Sigmoid colon (tissue), 4 donors: ENCODE measurements around the gene ZFAND4.

Experiments used
- CTCF ChIP-seq, 4 experiments: fragments of 450-650 bp in 3 of 4; fragments of 200-600 bp in 1 of 4; IDR thresholded peaks; one replicate each; pipeline ENCODE4 v1.5.1; 2016 to 2019; ENCODE audit warnings: antibody characterized with exemption in 4 of 4, mild to moderate bottlenecking in 3 of 4, moderate library complexity in 2 of 4
- EP300 ChIP-seq, 4 donors: sonication (generic); formaldehyde crosslinking; IDR thresholded peaks; one replicate each; pipeline ENCODE4 v1.6.1; 2017; ENCODE audit warnings: antibody characterized with exemption in 4 of 4
- POLR2A ChIP-seq, 2 donors: fragments of 450-650 bp; IDR thresholded peaks; one replicate each; pipeline ENCODE4 v1.6.1; 2016; ENCODE audit warnings: antibody characterized with exemption in 2 of 2, mild to moderate bottlenecking in 2 of 2, moderate library complexity in 2 of 2
- POLR2AphosphoS5 ChIP-seq, 4 donors: sonication (generic); formaldehyde crosslinking; IDR thresholded peaks; one replicate each; pipeline ENCODE4 v1.6.1; 2017; ENCODE audit warnings: antibody characterized with exemption in 4 of 4

GRCh38 chr10:45582386-45582781 is 90.2 kb downstream of the ZFAND4 start:
- no peak for TF ChIP-seq CTCF (IDR thresholded peaks at IDR 0.05)
- no peak for TF ChIP-seq EP300 (IDR thresholded peaks at IDR 0.05)
- no peak for TF ChIP-seq POLR2A (IDR thresholded peaks at IDR 0.05)
- no peak for TF ChIP-seq POLR2AphosphoS5 (IDR thresholded peaks at IDR 0.05)
